ENCODE measurements around the gene ZRANB1. TPM values are rescaled to one million over a fixed set of nuclear protein-coding genes. Genes with fewer than 3 reads are reported as not detected.
A peak's percentile ranks its signal among the peaks of the same experiment; 100 is the strongest.

ZRANB1 gene
- total RNA-seq, 1 donor from 2014 or later, result 24.5 TPM

GRCh38 chr10:125013529-125013872, 71.6 kb downstream of the ZRANB1 start:
- peaks cover 16% of the 10 kb centered on the region for H3K36me3 Mint-ChIP-seq
- no peak for DNase-seq (ENCODE audit: extremely low spot score, unreplicated experiment)
- no peak overlapping the region for H3K4me3 Mint-ChIP-seq
- TF ChIP-seq, protein P1, sequence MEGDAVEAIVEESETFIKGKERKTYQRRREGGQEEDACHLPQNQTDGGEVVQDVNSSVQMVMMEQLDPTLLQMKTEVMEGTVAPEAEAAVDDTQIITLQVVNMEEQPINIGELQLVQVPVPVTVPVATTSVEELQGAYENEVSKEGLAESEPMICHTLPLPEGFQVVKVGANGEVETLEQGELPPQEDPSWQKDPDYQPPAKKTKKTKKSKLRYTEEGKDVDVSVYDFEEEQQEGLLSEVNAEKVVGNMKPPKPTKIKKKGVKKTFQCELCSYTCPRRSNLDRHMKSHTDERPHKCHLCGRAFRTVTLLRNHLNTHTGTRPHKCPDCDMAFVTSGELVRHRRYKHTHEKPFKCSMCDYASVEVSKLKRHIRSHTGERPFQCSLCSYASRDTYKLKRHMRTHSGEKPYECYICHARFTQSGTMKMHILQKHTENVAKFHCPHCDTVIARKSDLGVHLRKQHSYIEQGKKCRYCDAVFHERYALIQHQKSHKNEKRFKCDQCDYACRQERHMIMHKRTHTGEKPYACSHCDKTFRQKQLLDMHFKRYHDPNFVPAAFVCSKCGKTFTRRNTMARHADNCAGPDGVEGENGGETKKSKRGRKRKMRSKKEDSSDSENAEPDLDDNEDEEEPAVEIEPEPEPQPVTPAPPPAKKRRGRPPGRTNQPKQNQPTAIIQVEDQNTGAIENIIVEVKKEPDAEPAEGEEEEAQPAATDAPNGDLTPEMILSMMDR (conservative IDR thresholded peaks at IDR 0.05), result no peak
- H3K27me3 Mint-ChIP-seq, result no peaks in the 10 kb centered on the region
- no peaks in the 10 kb centered on the region for H3K9me3 Mint-ChIP-seq
- H3K27ac Mint-ChIP-seq, result no peak overlapping the region
- peaks cover 33% of the 10 kb centered on the region for H3K4me1 Mint-ChIP-seq (ENCODE audit: unreplicated experiment)

DNA sequence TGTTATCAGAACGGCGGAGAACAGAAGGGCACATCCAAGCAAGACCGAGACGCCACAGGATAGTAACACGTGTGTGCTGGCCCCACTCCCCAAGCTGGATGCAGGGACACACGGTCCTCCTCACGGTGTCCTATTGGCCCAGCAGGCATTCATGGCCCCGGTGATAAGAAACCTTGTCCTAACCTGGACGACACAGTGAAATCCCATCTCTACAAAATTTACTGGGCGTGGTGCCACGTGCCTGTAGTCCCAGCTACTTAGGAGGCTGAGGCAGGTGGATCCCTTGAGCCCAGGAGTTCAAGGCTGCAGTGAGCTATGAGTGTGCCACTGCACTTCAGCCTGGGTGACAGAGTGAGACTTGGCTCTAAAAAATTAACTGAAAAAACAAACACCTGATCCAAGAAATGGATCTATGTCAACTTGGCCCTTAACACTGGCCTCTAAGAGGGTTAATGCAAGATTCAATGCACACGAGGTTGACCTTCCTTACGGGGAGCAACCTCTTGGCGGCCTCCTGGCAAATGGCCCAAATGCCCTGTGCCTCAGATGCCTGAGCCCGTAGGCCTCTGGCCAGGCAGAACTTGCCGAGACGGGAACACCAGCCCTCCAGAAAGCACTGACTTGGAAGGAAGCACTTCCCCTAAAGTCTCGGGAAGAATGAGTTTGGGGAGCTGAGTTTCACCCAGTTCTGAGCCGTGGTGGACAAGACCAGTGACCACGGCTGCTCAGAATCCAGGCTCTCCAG, 72.3 kb downstream of the ZRANB1 start:
- Mint-ChIP-seq H3K36me3 (peaks cover 16% of the 10 kb centered on the region), H3K4me1 (ENCODE audit: unreplicated experiment) (peaks cover 25% of the 10 kb centered on the region), H3K9me3 (peaks cover under 1% of the 10 kb centered on the region), H3K27me3 (no peaks in the 10 kb centered on the region), H3K4me3 (no peak overlapping the region), H3K27ac (peak overlapping the region; percentile 51)
- TF ChIP-seq, protein P1 (conservative IDR thresholded peaks at IDR 0.05), result no peak
- DNase-seq (ENCODE audit: extremely low spot score, unreplicated experiment), result no peak

GRCh38 chr10:125014836-125015355, 73.0 kb downstream of the ZRANB1 start:
- Mint-ChIP-seq H3K27me3 (no peaks in the 10 kb centered on the region), H3K4me3 (no peak overlapping the region), H3K9me3 (peaks cover 7% of the 10 kb centered on the region), H3K27ac (no peak overlapping the region), H3K36me3 (peaks cover 23% of the 10 kb centered on the region), H3K4me1 (ENCODE audit: unreplicated experiment) (peaks cover 19% of the 10 kb centered on the region)
- no peak for DNase-seq (ENCODE audit: extremely low spot score, unreplicated experiment)
- TF ChIP-seq, protein P1 (conservative IDR thresholded peaks at IDR 0.05), result no peak

GRCh38 chr10:125015356-125015944, 73.5 kb downstream of the ZRANB1 start:
- no peak overlapping the region for H3K4me3 Mint-ChIP-seq
- H3K27me3 Mint-ChIP-seq, result no peaks in the 10 kb centered on the region
- H3K27ac Mint-ChIP-seq, result no peak overlapping the region
- no peak for DNase-seq (ENCODE audit: extremely low spot score, unreplicated experiment)
- TF ChIP-seq, protein P1 (conservative IDR thresholded peaks at IDR 0.05), result no peak
- H3K36me3 Mint-ChIP-seq, result peaks cover 25% of the 10 kb centered on the region
- H3K4me1 Mint-ChIP-seq (ENCODE audit: unreplicated experiment), result peaks cover 15% of the 10 kb centered on the region
- peaks cover 7% of the 10 kb centered on the region for H3K9me3 Mint-ChIP-seq

GRCh38 chr10:125016123-125016522, 74.2 kb downstream of the ZRANB1 start:
- peaks cover 7% of the 10 kb centered on the region for H3K9me3 Mint-ChIP-seq
- no peak for DNase-seq (ENCODE audit: extremely low spot score, unreplicated experiment)
- H3K4me1 Mint-ChIP-seq (ENCODE audit: unreplicated experiment), result peaks cover 13% of the 10 kb centered on the region
- no peaks in the 10 kb centered on the region for H3K27me3 Mint-ChIP-seq
- TF ChIP-seq, protein P1 (conservative IDR thresholded peaks at IDR 0.05), result no peak
- peaks cover 27% of the 10 kb centered on the region for H3K36me3 Mint-ChIP-seq
- H3K4me3 Mint-ChIP-seq, result no peak overlapping the region
- H3K27ac Mint-ChIP-seq, result no peak overlapping the region
